ENCODE results near the gene TMEM132A. TPM values are rescaled to one million over a fixed set of nuclear protein-coding genes. Genes with fewer than 3 reads are reported as not detected.

The TMEM132A gene
- total and polyA plus RNA-seq, 2 of the 13 experiments (the other 11 are each of a cell fraction or from before 2014, with no cell fraction given) = 11.1 to 32.9 TPM

DNA sequence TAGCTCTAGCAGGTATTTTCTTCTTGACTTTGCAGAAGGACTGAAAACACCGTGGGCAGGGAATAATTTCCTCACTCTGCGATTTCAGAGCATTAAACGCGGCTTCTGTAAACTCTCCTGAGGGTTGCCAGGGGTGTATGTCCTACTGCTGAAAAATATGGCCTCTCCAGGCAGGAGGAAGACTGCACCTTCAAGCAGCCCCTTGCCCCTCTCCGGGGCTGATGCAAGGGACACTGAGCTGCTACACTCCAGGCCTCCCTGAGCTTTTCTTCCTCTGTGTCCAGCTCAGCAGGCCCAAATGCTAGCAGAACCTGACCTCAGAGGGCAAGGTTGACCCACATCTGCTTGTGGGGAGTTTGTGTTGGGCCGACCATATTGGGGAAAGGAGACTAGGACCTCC lies 49.4 kb downstream of the TMEM132A start:
- Histone ChIP-seq H4K20me1 (ENCODE audit: insufficient read depth, low read length) (no peaks in the 10 kb centered on the region), H3K4me1 (ENCODE audit: insufficient read depth, low read length) (no peaks in the 10 kb centered on the region), H3K4me2 (ENCODE audit: low read depth, low read length) (no peak overlapping the region), H3K27ac (ENCODE audit: extremely low read length, insufficient read depth, low read length) (no peak overlapping the region), H3K36me3 (replicated peaks in 1 of 2; ENCODE audit: control insufficient read depth in 1 of 2, insufficient read depth in 2 of 2, low read length in 2 of 2) (no peaks in the 10 kb centered on the region; a peak in 1 of 5 replicates), H3K4me3 (replicated peaks in 1 of 3; ENCODE audit: insufficient read depth in 1 of 3, low read depth in 2 of 3, low read length in 3 of 3) (no peak overlapping the region), H3K79me2 (ENCODE audit: insufficient read depth, low read length) (no peaks in the 10 kb centered on the region), H3K27me3 (ENCODE audit: control insufficient read depth in 1 of 2, insufficient read depth in 2 of 2, low read length in 2 of 2) (peaks cover 7 to 60% of the 10 kb centered on the region in 2 experiments; a peak in 4 of 5 replicates), H3K9ac (ENCODE audit: insufficient read depth, low read depth, low read length) (no peak overlapping the region), H2AFZ (ENCODE audit: low read length) (no peak overlapping the region), H3K9me3 (ENCODE audit: low read length) (no peaks in the 10 kb centered on the region)
- CTCF ChIA-PET (ENCODE audit: low intra/inter-chr PET ratio, low total read pairs) = no interaction called here
- in situ Hi-C loops (cut with HindIII; ENCODE audit: extremely low pct_ligation_motif_present, low pct_unique_long_range_greater_than_20kb) (no loop called here), intact Hi-C loops (cut with micrococcal nuclease; ENCODE audit: unreplicated experiment) (no loop called here)
- POLR2A ChIA-PET = no interaction called here
- no peak for FAIRE-seq
- no peak for ATAC-seq
- 6% methylated on average over 6 of the region's 6 CpGs for WGBS (ENCODE audit: low lambda C conversion rate)
- no TSS peak for BruUV-seq (replicated peaks)
- no peak for DNase-seq (ENCODE audit: low spot score)
- TF ChIP-seq HOXD1 (CRISPR knock-in tag; IDR thresholded peaks at IDR 0.05) = no peak
- no peak for TF ChIP-seq GATAD1 (CRISPR knock-in tag; IDR thresholded peaks at IDR 0.05)
- no peak for TF ChIP-seq NCOR1 (IDR thresholded peaks at IDR 0.05; ENCODE audit: borderline replicate concordance, low read length)
- no peak for TF ChIP-seq SMARCC2 (IDR thresholded peaks at IDR 0.05)
- TF ChIP-seq MTF2 (CRISPR knock-in tag; IDR thresholded peaks at IDR 0.05; ENCODE audit: borderline replicate concordance) = no peak
- TF ChIP-seq NR2F6 (IDR thresholded peaks at IDR 0.05) = no peak
- TF ChIP-seq NR2F6 (CRISPR knock-in tag; IDR thresholded peaks at IDR 0.05) = no peak
- no peak for TF ChIP-seq ZNF251 (CRISPR knock-in tag; IDR thresholded peaks at IDR 0.05)
- TF ChIP-seq ZNF547 (CRISPR knock-in tag; IDR thresholded peaks at IDR 0.05) = no peak
- no peak for TF ChIP-seq ATRX (CRISPR knock-in tag; IDR thresholded peaks at IDR 0.05; ENCODE audit: borderline replicate concordance)
- no peak for TF ChIP-seq MED1 (CRISPR knock-in tag; IDR thresholded peaks at IDR 0.05)
- TF ChIP-seq, protein P1, sequence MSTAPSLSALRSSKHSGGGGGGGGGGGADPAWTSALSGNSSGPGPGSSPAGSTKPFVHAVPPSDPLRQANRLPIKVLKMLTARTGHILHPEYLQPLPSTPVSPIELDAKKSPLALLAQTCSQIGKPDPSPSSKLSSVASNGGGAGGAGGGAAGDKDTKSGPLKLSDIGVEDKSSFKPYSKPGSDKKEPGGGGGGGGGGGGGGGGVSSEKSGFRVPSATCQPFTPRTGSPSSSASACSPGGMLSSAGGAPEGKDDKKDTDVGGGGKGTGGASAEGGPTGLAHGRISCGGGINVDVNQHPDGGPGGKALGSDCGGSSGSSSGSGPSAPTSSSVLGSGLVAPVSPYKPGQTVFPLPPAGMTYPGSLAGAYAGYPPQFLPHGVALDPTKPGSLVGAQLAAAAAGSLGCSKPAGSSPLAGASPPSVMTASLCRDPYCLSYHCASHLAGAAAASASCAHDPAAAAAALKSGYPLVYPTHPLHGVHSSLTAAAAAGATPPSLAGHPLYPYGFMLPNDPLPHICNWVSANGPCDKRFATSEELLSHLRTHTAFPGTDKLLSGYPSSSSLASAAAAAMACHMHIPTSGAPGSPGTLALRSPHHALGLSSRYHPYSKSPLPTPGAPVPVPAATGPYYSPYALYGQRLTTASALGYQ (CRISPR knock-in tag; IDR thresholded peaks at IDR 0.05) = no peak
- no peak for TF ChIP-seq ZSCAN29 (CRISPR knock-in tag; conservative IDR thresholded peaks at IDR 0.05)
- no peak for TF ChIP-seq ZEB1 (IDR thresholded peaks at IDR 0.05; ENCODE audit: insufficient replicate concordance, low read depth)
- TF ChIP-seq, protein P2, sequence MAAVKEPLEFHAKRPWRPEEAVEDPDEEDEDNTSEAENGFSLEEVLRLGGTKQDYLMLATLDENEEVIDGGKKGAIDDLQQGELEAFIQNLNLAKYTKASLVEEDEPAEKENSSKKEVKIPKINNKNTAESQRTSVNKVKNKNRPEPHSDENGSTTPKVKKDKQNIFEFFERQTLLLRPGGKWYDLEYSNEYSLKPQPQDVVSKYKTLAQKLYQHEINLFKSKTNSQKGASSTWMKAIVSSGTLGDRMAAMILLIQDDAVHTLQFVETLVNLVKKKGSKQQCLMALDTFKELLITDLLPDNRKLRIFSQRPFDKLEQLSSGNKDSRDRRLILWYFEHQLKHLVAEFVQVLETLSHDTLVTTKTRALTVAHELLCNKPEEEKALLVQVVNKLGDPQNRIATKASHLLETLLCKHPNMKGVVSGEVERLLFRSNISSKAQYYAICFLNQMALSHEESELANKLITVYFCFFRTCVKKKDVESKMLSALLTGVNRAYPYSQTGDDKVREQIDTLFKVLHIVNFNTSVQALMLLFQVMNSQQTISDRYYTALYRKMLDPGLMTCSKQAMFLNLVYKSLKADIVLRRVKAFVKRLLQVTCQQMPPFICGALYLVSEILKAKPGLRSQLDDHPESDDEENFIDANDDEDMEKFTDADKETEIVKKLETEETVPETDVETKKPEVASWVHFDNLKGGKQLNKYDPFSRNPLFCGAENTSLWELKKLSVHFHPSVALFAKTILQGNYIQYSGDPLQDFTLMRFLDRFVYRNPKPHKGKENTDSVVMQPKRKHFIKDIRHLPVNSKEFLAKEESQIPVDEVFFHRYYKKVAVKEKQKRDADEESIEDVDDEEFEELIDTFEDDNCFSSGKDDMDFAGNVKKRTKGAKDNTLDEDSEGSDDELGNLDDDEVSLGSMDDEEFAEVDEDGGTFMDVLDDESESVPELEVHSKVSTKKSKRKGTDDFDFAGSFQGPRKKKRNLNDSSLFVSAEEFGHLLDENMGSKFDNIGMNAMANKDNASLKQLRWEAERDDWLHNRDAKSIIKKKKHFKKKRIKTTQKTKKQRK (IDR thresholded peaks at IDR 0.05; ENCODE audit: low read length) = no peak
- no peak for TF ChIP-seq CEBPG (CRISPR knock-in tag; IDR thresholded peaks at IDR 0.05)
- TF ChIP-seq, protein P3, sequence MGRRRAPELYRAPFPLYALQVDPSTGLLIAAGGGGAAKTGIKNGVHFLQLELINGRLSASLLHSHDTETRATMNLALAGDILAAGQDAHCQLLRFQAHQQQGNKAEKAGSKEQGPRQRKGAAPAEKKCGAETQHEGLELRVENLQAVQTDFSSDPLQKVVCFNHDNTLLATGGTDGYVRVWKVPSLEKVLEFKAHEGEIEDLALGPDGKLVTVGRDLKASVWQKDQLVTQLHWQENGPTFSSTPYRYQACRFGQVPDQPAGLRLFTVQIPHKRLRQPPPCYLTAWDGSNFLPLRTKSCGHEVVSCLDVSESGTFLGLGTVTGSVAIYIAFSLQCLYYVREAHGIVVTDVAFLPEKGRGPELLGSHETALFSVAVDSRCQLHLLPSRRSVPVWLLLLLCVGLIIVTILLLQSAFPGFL (CRISPR knock-in tag; IDR thresholded peaks at IDR 0.05) = no peak
- TF ChIP-seq, protein P4, sequence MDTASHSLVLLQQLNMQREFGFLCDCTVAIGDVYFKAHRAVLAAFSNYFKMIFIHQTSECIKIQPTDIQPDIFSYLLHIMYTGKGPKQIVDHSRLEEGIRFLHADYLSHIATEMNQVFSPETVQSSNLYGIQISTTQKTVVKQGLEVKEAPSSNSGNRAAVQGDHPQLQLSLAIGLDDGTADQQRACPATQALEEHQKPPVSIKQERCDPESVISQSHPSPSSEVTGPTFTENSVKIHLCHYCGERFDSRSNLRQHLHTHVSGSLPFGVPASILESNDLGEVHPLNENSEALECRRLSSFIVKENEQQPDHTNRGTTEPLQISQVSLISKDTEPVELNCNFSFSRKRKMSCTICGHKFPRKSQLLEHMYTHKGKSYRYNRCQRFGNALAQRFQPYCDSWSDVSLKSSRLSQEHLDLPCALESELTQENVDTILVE (CRISPR knock-in tag; IDR thresholded peaks at IDR 0.05) = no peak
- TF ChIP-seq, protein P5, sequence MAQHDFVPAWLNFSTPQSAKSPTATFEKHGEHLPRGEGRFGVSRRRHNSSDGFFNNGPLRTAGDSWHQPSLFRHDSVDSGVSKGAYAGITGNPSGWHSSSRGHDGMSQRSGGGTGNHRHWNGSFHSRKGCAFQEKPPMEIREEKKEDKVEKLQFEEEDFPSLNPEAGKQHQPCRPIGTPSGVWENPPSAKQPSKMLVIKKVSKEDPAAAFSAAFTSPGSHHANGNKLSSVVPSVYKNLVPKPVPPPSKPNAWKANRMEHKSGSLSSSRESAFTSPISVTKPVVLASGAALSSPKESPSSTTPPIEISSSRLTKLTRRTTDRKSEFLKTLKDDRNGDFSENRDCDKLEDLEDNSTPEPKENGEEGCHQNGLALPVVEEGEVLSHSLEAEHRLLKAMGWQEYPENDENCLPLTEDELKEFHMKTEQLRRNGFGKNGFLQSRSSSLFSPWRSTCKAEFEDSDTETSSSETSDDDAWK (CRISPR knock-in tag; IDR thresholded peaks at IDR 0.05) = no peak
- no peak for TF ChIP-seq ZC3H13 (CRISPR knock-in tag; IDR thresholded peaks at IDR 0.05)
